ENCODE data around the gene SAMD11.
A peak's percentile ranks its signal among the peaks of the same experiment; 100 is the strongest.
"Not testable (repeated sequence)": the region's sequence is repeated elsewhere in the genome, so short reads cannot be mapped to it uniquely, and the experiment has no call there.

Gene SAMD11, protein sequence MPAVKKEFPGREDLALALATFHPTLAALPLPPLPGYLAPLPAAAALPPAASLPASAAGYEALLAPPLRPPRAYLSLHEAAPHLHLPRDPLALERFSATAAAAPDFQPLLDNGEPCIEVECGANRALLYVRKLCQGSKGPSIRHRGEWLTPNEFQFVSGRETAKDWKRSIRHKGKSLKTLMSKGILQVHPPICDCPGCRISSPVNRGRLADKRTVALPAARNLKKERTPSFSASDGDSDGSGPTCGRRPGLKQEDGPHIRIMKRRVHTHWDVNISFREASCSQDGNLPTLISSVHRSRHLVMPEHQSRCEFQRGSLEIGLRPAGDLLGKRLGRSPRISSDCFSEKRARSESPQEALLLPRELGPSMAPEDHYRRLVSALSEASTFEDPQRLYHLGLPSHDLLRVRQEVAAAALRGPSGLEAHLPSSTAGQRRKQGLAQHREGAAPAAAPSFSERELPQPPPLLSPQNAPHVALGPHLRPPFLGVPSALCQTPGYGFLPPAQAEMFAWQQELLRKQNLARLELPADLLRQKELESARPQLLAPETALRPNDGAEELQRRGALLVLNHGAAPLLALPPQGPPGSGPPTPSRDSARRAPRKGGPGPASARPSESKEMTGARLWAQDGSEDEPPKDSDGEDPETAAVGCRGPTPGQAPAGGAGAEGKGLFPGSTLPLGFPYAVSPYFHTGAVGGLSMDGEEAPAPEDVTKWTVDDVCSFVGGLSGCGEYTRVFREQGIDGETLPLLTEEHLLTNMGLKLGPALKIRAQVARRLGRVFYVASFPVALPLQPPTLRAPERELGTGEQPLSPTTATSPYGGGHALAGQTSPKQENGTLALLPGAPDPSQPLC

DNA sequence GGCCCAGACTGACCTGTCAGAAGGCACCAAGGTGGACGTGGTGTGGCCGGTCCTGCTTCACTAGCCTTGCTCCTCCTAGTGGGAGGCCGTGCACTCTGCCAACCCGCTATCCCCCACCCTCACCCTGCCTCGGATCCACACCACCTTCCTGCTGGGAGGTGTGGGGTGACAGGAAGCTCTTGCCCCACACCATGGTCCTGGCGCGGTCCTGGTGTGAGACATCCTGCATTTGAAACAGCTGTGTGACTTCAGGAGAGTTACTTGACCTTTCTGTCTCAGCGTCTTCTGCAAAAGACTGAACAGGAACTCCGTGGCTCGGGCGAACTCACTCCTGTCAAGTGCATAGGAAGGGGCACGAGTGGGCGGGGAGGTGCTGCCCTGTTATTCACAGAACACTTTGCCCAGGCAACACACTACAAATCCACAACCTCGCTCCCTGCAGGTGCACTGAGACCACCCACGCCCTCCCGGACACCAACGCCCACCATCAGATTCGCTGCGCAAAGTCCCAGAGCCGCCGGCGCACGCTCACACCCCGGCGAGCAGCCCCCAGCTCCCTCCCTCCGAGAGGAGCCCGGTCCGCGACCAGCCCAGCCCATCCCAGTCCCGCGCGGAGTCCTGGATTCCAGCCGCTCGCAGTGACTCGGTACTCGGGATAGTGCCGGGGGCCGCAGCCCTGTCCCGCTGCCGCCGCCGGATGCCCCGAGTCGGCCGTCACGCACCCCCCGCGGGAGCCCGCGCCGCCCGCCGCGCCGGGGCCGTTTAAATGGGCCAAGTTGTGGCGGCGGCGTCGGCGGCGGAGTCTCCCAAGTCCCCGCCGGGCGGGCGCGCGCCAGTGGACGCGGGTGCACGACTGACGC lies at the start of gene SAMD11:
SAMD11 (plus strand) TSS at position 793 of the 860 bp plus-strand sequence. CDS start 509 bp downstream, outside the sequence.
- peak; percentile 34 to 77 for DNase-seq

DNA sequence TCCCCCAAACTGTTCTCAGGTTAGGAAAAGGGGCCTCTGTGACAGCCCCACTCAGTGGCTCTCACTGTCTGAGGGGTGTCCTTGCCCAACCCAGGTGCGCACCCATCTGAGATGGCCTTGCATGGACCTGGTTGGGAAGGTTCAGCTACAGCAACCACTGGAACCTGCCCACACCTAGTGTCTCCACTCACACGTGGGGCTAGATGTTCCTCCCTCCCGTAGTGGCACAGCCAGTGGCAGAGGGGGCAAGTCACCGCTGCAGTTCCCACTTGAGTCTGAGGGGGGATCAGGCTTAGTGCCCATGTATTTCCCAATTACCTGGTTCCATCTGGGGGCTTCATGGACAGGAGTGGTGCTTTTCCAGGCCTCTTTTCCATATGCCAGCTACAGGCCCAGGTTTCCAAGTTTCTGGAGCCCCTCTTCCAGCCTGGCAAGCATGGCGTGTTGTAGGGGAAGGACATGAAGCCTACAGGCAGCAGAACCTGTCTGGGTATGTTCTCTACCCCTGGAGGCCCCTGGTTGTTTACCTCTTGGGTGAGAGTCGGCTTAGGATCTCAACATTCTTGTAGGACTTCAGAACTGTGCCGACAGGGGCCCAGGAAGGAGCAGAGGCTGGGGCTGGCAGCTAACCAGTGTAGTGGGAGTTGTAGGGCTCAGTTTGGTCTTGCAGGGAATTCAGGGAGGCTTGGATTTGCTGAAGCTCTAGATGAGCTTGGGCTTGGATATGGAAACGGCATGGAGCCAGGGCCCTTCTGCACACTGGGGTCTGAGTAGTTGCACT lies 47.1 kb upstream of the SAMD11 start:
- not testable (repeated sequence) for DNase-seq

DNA sequence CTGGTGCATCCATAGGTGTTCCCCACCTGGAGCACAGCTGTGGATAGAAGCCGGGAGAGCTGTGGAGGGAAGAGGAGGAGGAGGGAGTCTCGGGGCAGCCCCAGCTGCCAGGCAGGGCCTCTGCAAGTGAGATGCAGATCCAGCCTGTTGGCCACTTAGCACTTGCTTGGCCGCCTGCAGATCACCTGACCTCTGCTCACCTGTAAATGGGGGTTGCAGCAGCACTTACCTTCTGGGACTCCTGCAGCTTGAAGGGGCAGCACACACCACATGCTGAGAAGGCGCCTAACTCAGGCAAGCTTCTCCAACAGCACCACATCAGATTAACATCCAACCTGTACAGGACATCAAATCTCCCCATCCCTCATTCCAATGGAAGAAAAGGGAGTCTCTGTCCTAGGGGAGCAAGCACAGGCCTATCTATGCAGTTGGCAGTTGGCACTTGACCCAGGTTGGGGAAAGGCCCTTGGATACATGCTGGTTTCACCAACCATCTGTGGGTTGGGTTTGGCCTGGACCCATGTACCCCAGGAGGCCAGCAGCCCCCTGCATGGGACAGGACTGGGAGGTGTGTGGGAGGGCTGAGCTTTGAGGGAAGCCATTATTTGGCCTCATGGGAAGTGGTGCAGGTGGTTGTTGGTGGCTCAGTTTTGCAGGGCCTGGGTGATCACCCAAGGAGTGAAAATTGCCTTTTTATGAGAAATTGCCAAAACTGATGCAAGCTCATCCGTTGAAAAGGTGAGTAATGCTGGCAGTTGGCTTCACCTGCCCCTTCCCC lies 46.3 kb upstream of the SAMD11 start:
- peak in 1 of 2 experiments; percentile 7 for DNase-seq

DNA sequence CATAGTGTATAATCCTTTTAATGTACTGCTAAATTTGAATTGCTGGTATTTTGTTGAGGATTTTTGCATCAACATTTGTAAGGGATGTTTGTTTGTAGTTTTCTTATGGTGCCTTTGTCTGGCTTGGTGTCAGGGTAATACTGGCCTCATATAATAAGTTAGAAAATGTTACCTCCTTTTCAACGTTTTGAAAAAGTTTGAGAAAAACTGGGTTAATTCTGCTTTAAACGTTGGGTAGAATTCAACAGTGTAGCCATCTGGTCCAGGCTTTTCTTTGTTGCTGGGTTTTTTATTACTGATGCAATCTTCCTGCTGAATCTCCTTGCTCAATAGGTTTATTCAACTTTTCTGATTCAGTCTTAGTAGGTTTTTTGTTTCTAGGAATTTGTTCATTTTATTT lies 43.2 kb upstream of the SAMD11 start:
- DNase-seq = not testable (repeated sequence)

DNA sequence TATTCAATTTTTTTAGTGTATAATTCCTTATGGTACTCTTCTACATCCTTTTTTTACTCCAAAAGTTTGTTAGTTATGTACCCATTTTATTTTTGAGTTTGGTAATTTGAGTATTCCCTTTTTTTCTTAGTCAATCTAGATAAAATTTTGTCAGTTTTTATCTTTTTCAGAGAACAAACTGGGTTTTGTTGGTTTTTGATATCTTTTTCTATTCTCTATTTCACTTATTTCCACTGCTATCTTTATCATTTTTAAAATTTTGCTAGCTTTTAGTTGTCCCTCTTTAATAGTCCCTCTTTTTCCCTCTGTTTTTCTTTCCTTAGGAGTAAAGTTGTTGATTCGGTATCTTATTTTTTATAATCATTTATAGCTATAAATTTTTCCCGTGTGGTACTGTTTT lies 42.8 kb upstream of the SAMD11 start:
- DNase-seq = not testable (repeated sequence)

DNA sequence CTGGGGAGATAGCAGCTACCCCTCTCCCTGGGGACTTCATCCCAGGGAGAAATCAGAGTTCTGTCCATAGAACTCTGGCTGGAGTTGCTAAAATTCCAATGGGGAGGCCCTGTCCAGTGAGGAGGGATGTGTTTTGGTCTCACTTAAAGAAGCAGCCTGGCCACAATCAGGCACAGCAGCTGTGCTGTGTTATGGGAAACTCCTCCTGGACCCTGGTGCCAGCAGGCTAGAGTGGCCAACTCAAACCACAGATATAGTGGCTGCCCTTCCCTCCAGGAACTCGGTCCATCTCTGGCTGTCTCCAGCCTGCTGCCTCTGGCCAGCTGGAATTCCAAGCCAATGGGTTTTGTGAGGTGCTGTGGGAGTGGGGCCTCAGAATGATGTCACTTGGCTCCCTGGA lies 37.4 kb upstream of the SAMD11 start:
- DNase-seq = no peak

DNA sequence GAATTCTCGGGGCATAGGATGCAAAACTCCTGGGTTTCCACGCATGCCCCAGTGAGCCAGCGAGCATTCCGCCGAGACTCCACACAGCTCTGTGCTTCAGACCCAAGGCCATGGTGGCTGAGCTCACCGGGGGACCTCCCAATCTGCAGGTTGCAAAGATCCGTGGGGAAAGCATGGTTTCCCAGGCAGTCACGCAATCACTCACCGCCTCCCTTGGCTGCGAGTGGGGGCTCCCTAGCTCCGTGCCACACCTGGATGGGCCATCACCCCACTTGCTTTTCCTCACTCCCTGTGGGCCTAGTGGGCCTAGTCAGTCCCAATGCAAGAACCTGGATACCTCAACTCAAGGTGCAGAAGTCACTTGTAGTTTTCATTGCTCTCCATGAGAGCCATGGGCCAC lies 37.0 kb upstream of the SAMD11 start:
- DNase-seq = no peak

DNA sequence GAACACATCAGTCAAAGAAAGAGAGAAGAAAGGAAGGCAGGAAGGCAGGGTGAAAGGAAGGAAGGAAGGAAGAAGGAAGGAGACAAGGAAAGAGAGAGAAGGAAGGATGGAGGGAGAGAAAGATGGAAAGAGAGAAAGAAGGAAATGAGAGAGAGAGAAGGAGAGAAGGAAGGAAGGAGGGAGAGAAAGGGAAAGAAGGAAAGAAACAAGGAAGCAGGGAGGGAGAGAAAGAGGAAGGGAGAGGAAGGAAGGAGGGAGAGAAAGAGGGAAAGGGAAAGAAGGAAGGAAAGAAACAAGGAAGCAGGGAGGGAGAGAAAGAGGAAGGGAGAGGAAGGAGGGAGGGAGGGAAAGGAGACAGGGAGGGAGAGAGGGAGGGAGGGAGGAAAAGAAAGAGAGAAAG lies 35.4 kb upstream of the SAMD11 start:
- no peak for DNase-seq

DNA sequence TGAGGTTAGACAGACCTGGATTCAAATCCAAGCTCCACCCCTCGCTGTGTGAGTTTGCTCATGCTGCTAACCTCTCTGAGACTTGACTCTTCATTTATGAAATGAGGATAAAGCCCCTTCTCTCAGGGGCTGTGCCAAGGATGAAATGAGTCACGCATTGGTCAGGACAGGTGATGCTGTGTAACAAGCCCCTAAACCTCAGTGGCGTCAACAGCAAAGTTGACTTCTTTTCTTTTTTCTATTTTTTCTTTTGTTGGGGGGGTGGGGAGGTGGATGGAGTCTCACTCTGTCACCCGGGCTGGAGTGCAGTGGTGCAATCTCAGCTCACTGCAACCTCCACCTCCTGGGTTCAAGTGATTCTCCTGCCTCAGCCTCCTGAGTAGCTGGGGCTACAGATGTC lies 33.9 kb upstream of the SAMD11 start:
- not testable (repeated sequence) for DNase-seq

DNA sequence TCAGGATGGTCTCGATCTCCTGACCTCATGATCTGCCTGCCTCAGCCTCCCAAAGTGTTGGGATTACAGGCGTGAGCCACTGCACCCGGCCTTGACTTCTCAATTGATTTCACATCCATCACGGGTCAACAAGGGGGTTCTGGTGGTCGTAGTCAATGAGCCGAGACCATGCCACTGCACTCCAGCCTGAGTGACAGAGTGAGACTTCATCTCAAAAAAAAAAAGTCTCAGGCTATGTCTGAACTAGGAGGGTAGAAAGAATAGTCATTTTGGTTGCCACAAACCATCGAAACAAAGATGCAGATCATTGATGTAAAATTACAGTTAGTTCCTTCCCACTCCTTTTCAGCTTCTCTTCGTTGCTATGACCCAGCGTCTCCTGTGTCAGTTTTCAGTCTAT lies 33.5 kb upstream of the SAMD11 start:
- DNase-seq = not testable (repeated sequence)

DNA sequence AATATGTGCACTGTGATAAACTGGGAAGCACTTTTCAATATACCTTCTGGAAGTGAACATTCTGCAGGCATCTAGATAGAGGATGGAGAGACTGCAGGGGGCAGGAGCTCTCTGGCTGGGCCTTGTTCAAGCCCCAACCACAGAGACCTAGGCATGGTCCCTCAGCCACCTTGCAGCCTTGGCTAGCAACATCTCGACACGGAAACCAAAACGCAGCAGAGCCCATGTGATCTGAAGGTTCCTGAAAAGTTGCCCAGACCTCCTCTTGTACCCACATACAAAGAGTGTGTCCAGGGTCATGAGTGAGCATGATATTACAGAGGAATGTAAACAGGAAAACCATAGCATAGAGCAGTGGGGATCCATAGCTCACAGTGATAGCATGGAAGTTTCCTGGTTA lies 33.1 kb upstream of the SAMD11 start:
- no peak for DNase-seq

DNA sequence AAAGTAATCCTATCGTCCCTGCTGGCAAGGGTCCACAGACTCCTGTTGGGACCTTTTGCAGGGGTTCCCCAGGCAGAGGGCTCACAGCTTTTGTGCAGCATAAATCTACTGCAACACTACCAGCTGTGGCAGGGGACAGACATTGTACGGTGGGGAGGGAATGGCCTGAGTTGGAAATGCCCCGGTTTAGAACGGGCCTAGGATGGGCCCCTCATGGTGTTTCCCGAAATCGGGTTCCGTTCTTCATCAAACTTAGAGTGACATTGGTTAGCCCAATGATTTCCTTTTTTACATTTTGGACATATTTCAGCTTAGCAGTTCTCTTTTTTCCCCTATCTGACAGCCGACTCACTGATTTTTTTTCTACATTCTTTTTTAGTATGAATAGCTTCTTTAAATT lies 26.5 kb upstream of the SAMD11 start:
- DNase-seq = no peak

DNA sequence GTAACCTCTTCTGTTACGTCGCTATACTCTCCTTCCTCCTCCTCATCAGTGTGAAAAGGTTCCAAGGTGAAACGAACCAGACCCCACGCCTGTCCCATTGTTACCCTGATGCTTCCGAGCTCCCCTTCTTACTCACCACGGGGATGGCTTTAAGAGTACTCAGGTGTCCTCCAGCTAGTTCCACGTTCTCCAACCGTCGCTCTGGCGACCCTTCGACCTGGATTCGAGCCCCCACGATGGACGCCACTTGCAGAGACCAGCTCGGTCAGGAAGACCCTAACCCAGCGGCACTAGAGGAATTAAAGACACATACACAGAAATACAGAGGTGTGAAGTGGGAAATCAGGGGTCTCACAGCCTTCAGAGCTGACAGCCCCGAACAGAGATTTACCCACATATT lies 25.8 kb upstream of the SAMD11 start:
- DNase-seq = not testable (repeated sequence)

DNA sequence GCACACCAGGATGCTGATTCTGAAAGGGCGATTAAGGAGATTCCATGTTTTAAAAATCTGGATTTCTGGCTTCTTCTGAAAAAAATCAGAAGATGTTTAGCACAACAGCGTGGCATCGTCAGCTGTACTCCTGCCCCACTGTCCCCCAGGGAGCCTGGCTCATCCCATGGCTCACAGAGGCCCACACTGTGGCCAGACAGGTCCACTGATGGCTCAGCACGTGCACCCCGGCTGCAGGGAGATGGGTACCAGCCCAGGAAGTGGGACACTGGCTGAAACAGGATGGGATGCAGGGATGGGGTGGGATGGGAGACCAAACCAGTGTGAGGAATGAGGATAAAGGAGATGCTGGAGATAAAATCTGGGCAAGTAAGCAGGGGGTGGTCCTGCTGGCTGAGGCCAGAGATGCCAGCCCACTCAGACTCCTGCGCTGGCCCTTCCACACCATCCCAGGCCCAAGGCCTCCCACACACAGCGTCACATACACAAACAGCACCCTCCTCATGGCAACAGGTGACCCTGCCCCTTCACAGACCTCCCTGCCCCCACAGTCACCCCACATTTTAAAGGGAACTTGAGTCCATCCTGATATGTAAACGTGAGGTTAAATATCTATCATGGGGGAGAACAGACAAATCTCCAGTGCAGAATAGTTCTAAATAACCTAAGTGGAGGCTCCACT lies 23.9 kb upstream of the SAMD11 start:
- no peak for DNase-seq

DNA sequence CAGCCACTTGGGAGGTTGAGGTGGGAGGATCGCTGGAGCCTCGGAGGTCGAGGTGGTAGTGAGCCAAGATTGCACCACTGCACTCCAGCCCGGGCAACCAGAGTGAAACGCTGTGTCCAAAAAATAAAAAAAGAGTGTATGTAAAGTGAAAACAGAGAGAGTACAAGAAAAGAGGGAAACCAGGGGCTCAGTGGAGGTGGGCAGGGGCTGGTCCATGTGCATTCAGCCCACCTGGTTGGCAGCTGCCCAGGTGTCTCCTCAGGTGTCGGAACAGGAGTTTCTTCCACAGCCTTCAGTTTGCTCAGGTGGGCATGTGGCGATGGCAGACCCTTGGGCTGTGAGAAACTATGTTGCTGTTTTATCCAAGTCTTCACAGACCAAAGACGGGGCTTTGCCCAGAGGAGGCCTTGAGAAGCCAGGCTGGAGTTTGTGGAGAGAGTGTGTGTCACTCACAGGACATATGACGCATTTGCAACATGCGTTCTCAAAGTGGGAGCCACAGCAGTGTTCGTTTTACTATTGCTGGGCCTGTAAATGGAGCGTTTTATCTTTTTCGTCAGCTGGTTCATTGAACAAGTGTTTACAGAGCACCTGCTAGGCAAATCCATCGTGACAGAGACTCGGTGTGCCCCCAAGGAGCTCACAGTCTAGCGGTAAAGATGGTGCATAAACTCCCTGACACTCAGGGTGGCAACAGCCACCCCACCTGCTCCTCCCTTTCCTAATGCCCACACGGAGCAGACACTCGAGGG lies 22.4 kb upstream of the SAMD11 start:
- no peak for DNase-seq

DNA sequence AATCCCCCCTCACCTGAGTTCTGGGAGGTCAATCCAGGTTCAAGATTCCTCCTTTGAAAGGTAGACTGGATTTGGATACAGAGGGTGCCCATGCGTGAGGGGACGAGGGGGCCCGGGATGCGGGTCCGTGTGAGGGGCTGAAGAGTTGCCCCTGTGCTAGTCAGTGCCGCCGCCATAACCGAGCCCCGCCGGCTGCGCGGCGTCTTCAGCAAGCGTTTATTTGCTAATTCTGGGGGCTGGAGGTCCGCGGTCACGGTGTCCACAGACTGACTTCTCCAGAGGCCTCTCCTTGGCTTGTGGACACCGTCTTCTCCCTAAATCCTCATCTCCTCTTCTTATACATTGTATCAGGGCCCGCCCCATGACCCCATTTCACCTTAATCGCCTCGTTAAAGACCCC lies 20.9 kb upstream of the SAMD11 start:
- DNase-seq = no peak

DNA sequence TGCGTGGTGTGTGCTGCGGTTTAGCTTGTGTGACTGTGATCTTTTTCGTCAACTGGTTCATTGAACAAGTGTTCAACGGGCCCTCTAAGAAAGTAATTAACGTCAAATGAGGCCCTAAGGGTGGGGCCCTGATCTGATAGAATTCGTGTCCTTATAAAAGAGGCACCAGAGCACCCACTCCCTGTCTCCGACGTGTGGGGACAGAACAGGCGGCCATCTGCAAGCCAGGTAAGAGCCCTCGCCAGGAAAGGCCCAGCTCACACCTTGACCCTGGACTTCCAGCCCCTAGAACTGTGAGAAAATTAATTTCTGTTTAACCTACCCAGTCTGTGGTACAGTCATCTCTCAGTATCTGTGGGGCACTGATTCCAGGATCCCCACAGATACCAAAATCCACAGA lies 20.4 kb upstream of the SAMD11 start:
- no peak for DNase-seq

DNA sequence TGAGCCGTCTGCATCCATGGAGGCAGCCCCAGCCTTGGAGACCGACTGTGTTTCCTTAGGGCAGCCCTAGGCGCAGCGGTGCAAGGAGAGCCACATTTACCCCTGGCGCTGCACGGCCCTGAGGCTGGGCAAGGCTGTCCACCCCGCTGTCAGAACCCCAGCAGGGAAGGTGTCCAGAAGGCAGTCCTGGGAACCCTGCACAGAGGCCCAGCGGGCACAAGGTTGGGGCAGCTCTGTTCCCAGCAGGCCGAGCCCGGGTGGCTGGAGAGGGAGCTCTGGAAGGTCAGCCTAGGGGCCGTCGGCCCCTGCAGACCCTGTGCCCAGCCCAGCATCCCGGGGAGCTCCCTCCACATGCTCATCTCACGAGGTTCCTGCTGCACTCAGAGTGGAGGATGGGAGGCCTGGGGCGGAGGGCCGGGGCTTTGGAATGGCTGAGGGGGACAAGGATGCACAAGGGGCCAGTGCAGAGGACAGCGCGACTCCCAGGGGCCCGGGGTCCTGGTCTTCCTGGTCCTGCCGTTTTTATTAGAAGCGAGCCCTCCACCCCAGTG lies 19.9 kb upstream of the SAMD11 start:
- no peak for DNase-seq

DNA sequence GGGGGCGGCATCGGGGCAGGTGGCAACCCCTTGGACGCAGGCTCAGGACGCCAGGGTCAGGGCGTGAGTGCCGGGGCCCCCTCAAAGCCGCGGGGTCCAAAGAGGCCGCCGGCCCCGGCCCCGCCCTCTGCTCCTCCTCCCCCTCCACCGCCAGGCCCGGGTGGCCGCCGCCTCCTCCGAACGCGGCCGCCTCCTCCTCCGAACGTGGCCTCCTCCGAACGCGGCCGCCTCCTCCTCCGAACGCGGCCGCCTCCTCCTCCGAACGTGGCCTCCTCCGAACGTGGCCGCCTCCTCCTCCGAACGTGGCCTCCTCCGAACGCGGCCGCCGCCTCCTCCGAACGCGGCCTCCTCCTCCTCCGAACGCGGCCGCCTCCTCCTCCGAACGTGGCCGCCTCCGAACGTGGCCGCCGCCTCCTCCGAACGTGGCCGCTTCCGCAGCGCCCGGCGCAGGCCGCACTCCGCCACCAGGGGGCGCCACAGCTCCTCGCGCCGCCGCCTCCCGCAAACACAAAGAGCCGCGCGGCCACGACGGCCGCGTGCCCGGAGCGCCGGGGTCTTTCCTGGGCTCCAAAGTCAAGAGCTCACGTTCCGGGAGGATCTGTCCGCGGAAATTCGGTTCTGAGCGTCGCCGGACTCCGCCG lies 19.3 kb upstream of the SAMD11 start:
- peak in 1 of 2 experiments; percentile 69 for DNase-seq
